NCI-H2196 treated with DMSO at 0.1 percent for 48 hours (cell line): Measurements from ENCODE around the gene RABGAP1L.
"Not testable (repeated sequence)": the region's sequence is repeated elsewhere in the genome, so short reads cannot be mapped to it uniquely, and the experiment has no call there.

Experiments
- DNase-seq: peaks from one replicate; lab custom pipeline; 2025; ENCODE audit not compliant: unreplicated experiment; lab: John Stamatoyannopoulos, UW

The RABGAP1L gene

GRCh38 chr1:174153085-174153824 is 6.1 kb upstream of the RABGAP1L start:
- no peak for DNase-seq

GRCh38 chr1:174153825-174154107 is 5.6 kb upstream of the RABGAP1L start:
- no peak for DNase-seq

GRCh38 chr1:174156437-174156836 is 2.9 kb upstream of the RABGAP1L start:
- DNase-seq = no peak

GRCh38 chr1:174157157-174157806 is 2.0 kb upstream of the RABGAP1L start:
- no peak for DNase-seq

- DNase-seq = no peak
Observed at GRCh38 chr1:174158767-174159251, 511 bp upstream of the RABGAP1L start.

- no peak for DNase-seq
Observed at GRCh38 chr1:174160109-174160473, 771 bp downstream of the RABGAP1L start.

- DNase-seq = no peak
Observed at GRCh38 chr1:174160603-174161002, 1.3 kb downstream of the RABGAP1L start.

GRCh38 chr1:174161813-174162212 is 2.5 kb downstream of the RABGAP1L start:
- no peak for DNase-seq

- no peak for DNase-seq
Observed at GRCh38 chr1:174164826-174165225, 5.5 kb downstream of the RABGAP1L start.

GRCh38 chr1:174165471-174166137 is 6.3 kb downstream of the RABGAP1L start:
- no peak for DNase-seq

GRCh38 chr1:174166530-174167264 is 7.4 kb downstream of the RABGAP1L start:
- DNase-seq = no peak

GRCh38 chr1:174167265-174167803 is 8.0 kb downstream of the RABGAP1L start:
- no peak for DNase-seq

GRCh38 chr1:174169342-174169741 is 10.0 kb downstream of the RABGAP1L start:
- no peak for DNase-seq

GRCh38 chr1:174171073-174171472 is 11.8 kb downstream of the RABGAP1L start:
- DNase-seq = no peak

GRCh38 chr1:174174461-174175329 is 15.4 kb downstream of the RABGAP1L start:
- DNase-seq = no peak

GRCh38 chr1:174178459-174178858 is 19.1 kb downstream of the RABGAP1L start:
- DNase-seq = not testable (repeated sequence)

GRCh38 chr1:174189428-174190062 is 30.2 kb downstream of the RABGAP1L start:
- DNase-seq = no peak

GRCh38 chr1:174190691-174191199 is 31.4 kb downstream of the RABGAP1L start:
- DNase-seq = no peak

- DNase-seq = no peak
Observed at GRCh38 chr1:174191349-174191862, 32.1 kb downstream of the RABGAP1L start.
